Spleen (tissue), 11 donors: ENCODE measurements around the gene TENM3. TPM values are rescaled to one million over a fixed set of nuclear protein-coding genes. Genes with fewer than 3 reads are reported as not detected.

Source experiments
- DNase-seq: peaks from one replicate; pipeline ENCODE4 v3.0.0-alpha.2; 2020
- H3K27ac ChIP-seq, 8 donors: fragments of 200-600 bp; sonication (generic) in 7 of 8; 1 replicate in 4 of 8; 2 replicates in 4 of 8; pipeline versions ENCODE4 v1.5.0 to v1.8.0; 2016 to 2021; ENCODE audit warnings: inconsistent platforms in 4 of 8, mild to moderate bottlenecking in 4 of 8, moderate library complexity in 1 of 8
- H3K27me3 ChIP-seq, 7 donors: fragments of 200-600 bp; sonication (generic) in 6 of 7; replicated peaks in 1 of 7; 1 replicate in 4 of 7; 2 replicates in 3 of 7; pipeline versions ENCODE4 v1.5.0 to v1.8.0; 2016 to 2021; ENCODE audit warnings: inconsistent platforms in 3 of 7, mild to moderate bottlenecking in 1 of 7
- H3K36me3 ChIP-seq, 6 donors: fragments of 200-600 bp; sonication (generic) in 5 of 6; 1 replicate in 4 of 6; 2 replicates in 2 of 6; pipeline versions ENCODE4 v1.5.0 to v1.8.0; 2016 to 2021; ENCODE audit warnings: inconsistent platforms in 2 of 6
- H3K4me1 ChIP-seq, 6 donors: fragments of 200-600 bp; sonication (generic) in 5 of 6; 1 replicate in 3 of 6; 2 replicates in 3 of 6; pipeline versions ENCODE4 v1.5.0 to v1.8.0; 2016 to 2021; ENCODE audit warnings: inconsistent platforms in 3 of 6
- H3K4me3 ChIP-seq, 8 donors: fragments of 200-600 bp; sonication (generic) in 7 of 8; 1 replicate in 4 of 8; 2 replicates in 4 of 8; pipeline versions ENCODE4 v1.5.0 to v1.8.0; 2016 to 2021; ENCODE audit warnings: inconsistent platforms in 4 of 8, mild to moderate bottlenecking in 4 of 8, moderate library complexity in 2 of 8
- H3K9me3 ChIP-seq, 8 donors: fragments of 200-600 bp; sonication (generic) in 7 of 8; 1 replicate in 4 of 8; 2 replicates in 4 of 8; pipeline versions ENCODE4 v1.5.0 to v1.8.0; 2016 to 2021; ENCODE audit warnings: inconsistent platforms in 4 of 8
- CTCF ChIP-seq, 11 experiments: fragments of 200-600 bp in 7 of 11; fragments of 450-650 bp in 4 of 11; sonication (generic) in 4 of 11; IDR thresholded peaks in 8 of 11; conservative IDR thresholded peaks in 3 of 11; 1 replicate in 7 of 11; 2 replicates in 4 of 11; pipeline versions ENCODE4 v1.4.0 to v1.8.0; 2016 to 2021; ENCODE audit warnings: antibody characterized with exemption in 11 of 11, inconsistent platforms in 4 of 11, mild to moderate bottlenecking in 1 of 11
- POLR2A ChIP-seq, 3 donors: fragments of 450-650 bp; IDR thresholded peaks; one replicate each; pipeline ENCODE4 v1.5.1; 2017; ENCODE audit warnings: antibody characterized with exemption in 3 of 3, mild to moderate bottlenecking in 1 of 3
- POLR2AphosphoS5 ChIP-seq, 3 donors: sonication (generic); formaldehyde crosslinking; IDR thresholded peaks; one replicate each; pipeline ENCODE4 v1.5.1; 2017; ENCODE audit warnings: antibody characterized with exemption in 3 of 3
- WGBS, 5 donors: extraction: QIAGEN DNeasy Blood & Tissue Kit in 3 of 5; methylation state at CpG; one replicate each; pipeline versions ENCODE4 v1.1.5 to v1.1.7; 2013 to 2018; 5-methylcytosine and 5-hydroxymethylcytosine counted together
- intact Hi-C: fragments of 100-400 bp; cut with DNase I; formaldehyde crosslinking; loops from one replicate; pipeline ENCODE4 v1.15.0; 2023; ENCODE audit warnings: low total_unique reads
- polyA plus RNA-seq, 3 donors: library from polyadenylated mRNA; stranded (reverse); fragments of 200-250 nt; gene quantifications; one replicate each; pipeline ENCODE4 v1.2.1, GENCODE V29; 2013
- total RNA-seq, 7 donors: library from RNA; depleted of rRNA in 3 of 7; stranded (reverse); fragments of >200 nt in 3 of 7; fragmentation: NEBNext Ultra II Directional in 4 of 7; extraction: Animal tissue kit (Norgen Biotek cat#: 25700) in 4 of 7; gene quantifications; one replicate each; pipeline versions ENCODE4 v1.1.0 to v1.2.1, GENCODE V29; 2016 to 2021
- donor health status: healthy with polysubstance abuse.
- donor health status: DM: no; HTN: no; CAD: no; lungs with moderate emphysema.
- donor health status: DM: no; HTN: no; CAD: no.
- donor health status: Bipolar disorder and iron deficiency.
- donor health status: healthy.
- donor health status: DM: no; HTN: no; CAD: no.
- donor health status: DM: yes; HTN: yes; CAD: no.

The TENM3 gene
- total and polyA plus RNA-seq, 10 donors = 0.37 to 45.6 (median 17.7) TPM

GRCh38 chr4:182538031-182538430 is 294.8 kb downstream of the TENM3 start:
- Histone ChIP-seq H3K4me3 (no peak overlapping the region), H3K27me3 (no peaks in the 10 kb centered on the region), H3K36me3 (no peaks in the 10 kb centered on the region), H3K9me3 (no peaks in the 10 kb centered on the region), H3K27ac (no peak overlapping the region), H3K4me1 (no peaks in the 10 kb centered on the region)
- DNase-seq = no peak
- no peak for TF ChIP-seq POLR2AphosphoS5 (IDR thresholded peaks at IDR 0.05)
- no peak for TF ChIP-seq CTCF (IDR thresholded peaks at IDR 0.05 in 8 of 11, conservative IDR thresholded peaks at IDR 0.05 in 3 of 11)
- TF ChIP-seq POLR2A (IDR thresholded peaks at IDR 0.05) = no peak
- WGBS, 5 donors = 71 to 86% (median 75%) methylated on average over 4 of the region's 4 CpGs
- intact Hi-C loops = no loop called here

- 82 to 95% (median 87%) methylated on average over 8 of the region's 8 CpGs for WGBS, 5 donors
These were observed 297.3 kb downstream of the TENM3 start for GRCh38 chr4:182540496-182540895.

GRCh38 chr4:182547435-182547834 is 304.2 kb downstream of the TENM3 start:
- no peak overlapping the region for H3K4me3 ChIP-seq
- WGBS, 5 donors = 77 to 88% (median 79%) methylated on average over 4 of the region's 4 CpGs
- no peak overlapping the region for H3K27ac ChIP-seq
- H3K9me3 ChIP-seq = no peaks in the 10 kb centered on the region
- no peaks in the 10 kb centered on the region for H3K27me3 ChIP-seq
- TF ChIP-seq POLR2A (IDR thresholded peaks at IDR 0.05) (no peak), CTCF (IDR thresholded peaks at IDR 0.05 in 8 of 11, conservative IDR thresholded peaks at IDR 0.05 in 3 of 11) (no peak), POLR2AphosphoS5 (IDR thresholded peaks at IDR 0.05) (no peak)
- no peaks in the 10 kb centered on the region for H3K4me1 ChIP-seq
- no peak for DNase-seq
- no peaks in the 10 kb centered on the region for H3K36me3 ChIP-seq
- intact Hi-C loops = no loop called here

More at GRCh38 chr4:182540496-182540895, 297.3 kb downstream of the TENM3 start:
- H3K27ac ChIP-seq = no peak overlapping the region
- no peak for DNase-seq
- H3K36me3 ChIP-seq = no peaks in the 10 kb centered on the region
- no peaks in the 10 kb centered on the region for H3K4me1 ChIP-seq
- no peak overlapping the region for H3K4me3 ChIP-seq
- H3K27me3 ChIP-seq = no peaks in the 10 kb centered on the region
- no peaks in the 10 kb centered on the region for H3K9me3 ChIP-seq
- intact Hi-C loops = no loop called here
- TF ChIP-seq POLR2AphosphoS5 (IDR thresholded peaks at IDR 0.05) (no peak), POLR2A (IDR thresholded peaks at IDR 0.05) (no peak), CTCF (IDR thresholded peaks at IDR 0.05 in 8 of 11, conservative IDR thresholded peaks at IDR 0.05 in 3 of 11) (no peak)

- Histone ChIP-seq H3K36me3 (no peaks in the 10 kb centered on the region), H3K4me1 (no peaks in the 10 kb centered on the region), H3K4me3 (no peak overlapping the region), H3K9me3 (no peaks in the 10 kb centered on the region), H3K27me3 (no peaks in the 10 kb centered on the region), H3K27ac (no peak overlapping the region)
- intact Hi-C loops = no loop called here
- TF ChIP-seq POLR2AphosphoS5 (IDR thresholded peaks at IDR 0.05) (no peak), CTCF (IDR thresholded peaks at IDR 0.05 in 8 of 11, conservative IDR thresholded peaks at IDR 0.05 in 3 of 11) (no peak), POLR2A (IDR thresholded peaks at IDR 0.05) (no peak)
- 82 to 92% (median 87%) methylated on average over 6 of the region's 6 CpGs for WGBS, 5 donors
- no peak for DNase-seq
These were observed 305.0 kb downstream of the TENM3 start for GRCh38 chr4:182548156-182548555.
